ENCODE results near the gene B4GALT7.

Gene B4GALT7

GRCh38 chr5:177595026-177595585 lies 4.8 kb upstream of the B4GALT7 start:
- no peak overlapping the region for H3K4me3 ChIP-seq (ENCODE audit: low read length)
- H3K27ac ChIP-seq (ENCODE audit: low read length): no peak overlapping the region
- H3K36me3 ChIP-seq (ENCODE audit: control insufficient read depth, low read depth, low read length): peaks cover 35% of the 10 kb centered on the region
- H3K27me3 ChIP-seq (ENCODE audit: control insufficient read depth, insufficient read depth, low read length): peaks cover 16% of the 10 kb centered on the region
- H3K9me3 ChIP-seq (ENCODE audit: control insufficient read depth, low read depth, low read length): no peaks in the 10 kb centered on the region
- H3K9ac ChIP-seq (ENCODE audit: low read length): no peak overlapping the region
- no peaks in the 10 kb centered on the region for H3K4me1 ChIP-seq (ENCODE audit: control insufficient read depth, low read depth, low read length)

- Histone ChIP-seq H3K9me3 (ENCODE audit: control insufficient read depth, low read depth, low read length) (no peaks in the 10 kb centered on the region), H3K9ac (ENCODE audit: low read length) (no peak overlapping the region), H3K27ac (ENCODE audit: low read length) (no peak overlapping the region), H3K4me3 (ENCODE audit: low read length) (no peak overlapping the region), H3K27me3 (ENCODE audit: control insufficient read depth, insufficient read depth, low read length) (peaks cover 12% of the 10 kb centered on the region), H3K4me1 (ENCODE audit: control insufficient read depth, low read depth, low read length) (peaks cover 3% of the 10 kb centered on the region), H3K36me3 (ENCODE audit: control insufficient read depth, low read depth, low read length) (peaks cover 35% of the 10 kb centered on the region)
Observed at GRCh38 chr5:177595991-177596774, 3.7 kb upstream of the B4GALT7 start.

DNA sequence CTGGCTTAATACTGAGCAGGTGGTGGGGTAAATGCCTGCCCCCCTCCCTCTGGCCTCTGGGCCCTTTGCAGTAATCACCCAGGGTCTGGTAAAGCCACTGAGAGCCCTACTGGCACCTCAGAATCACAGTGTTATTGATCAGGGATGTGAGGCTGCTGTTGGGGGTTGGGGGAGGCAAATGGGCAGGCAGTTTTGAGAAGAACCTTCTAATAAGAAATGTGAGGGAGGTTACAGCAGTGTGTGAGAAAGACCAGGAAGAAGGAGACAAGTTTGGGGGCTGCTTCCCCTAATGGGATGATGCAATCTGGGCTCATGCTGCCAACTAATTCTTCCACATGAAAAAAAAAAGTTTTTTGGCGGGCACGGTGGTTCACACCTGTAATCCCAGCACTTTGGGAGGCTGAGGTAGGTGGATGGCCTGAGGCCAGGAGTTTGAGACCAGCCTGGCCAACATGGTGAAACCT lies 3.1 kb upstream of the B4GALT7 start:
- peaks cover 3% of the 10 kb centered on the region for H3K4me1 ChIP-seq (ENCODE audit: control insufficient read depth, low read depth, low read length)
- H3K27ac ChIP-seq (ENCODE audit: low read length): no peak overlapping the region
- no peak overlapping the region for H3K4me3 ChIP-seq (ENCODE audit: low read length)
- H3K9ac ChIP-seq (ENCODE audit: low read length): no peak overlapping the region
- peaks cover 12% of the 10 kb centered on the region for H3K27me3 ChIP-seq (ENCODE audit: control insufficient read depth, insufficient read depth, low read length)
- H3K9me3 ChIP-seq (ENCODE audit: control insufficient read depth, low read depth, low read length): no peaks in the 10 kb centered on the region
- peaks cover 35% of the 10 kb centered on the region for H3K36me3 ChIP-seq (ENCODE audit: control insufficient read depth, low read depth, low read length)

GRCh38 chr5:177598477-177598876 lies 1.5 kb upstream of the B4GALT7 start:
- peaks cover 34% of the 10 kb centered on the region for H3K36me3 ChIP-seq (ENCODE audit: control insufficient read depth, low read depth, low read length)
- no peak overlapping the region for H3K4me3 ChIP-seq (ENCODE audit: low read length)
- H3K4me1 ChIP-seq (ENCODE audit: control insufficient read depth, low read depth, low read length): peaks cover 3% of the 10 kb centered on the region
- H3K27ac ChIP-seq (ENCODE audit: low read length): no peak overlapping the region
- H3K27me3 ChIP-seq (ENCODE audit: control insufficient read depth, insufficient read depth, low read length): peaks cover 12% of the 10 kb centered on the region
- H3K9me3 ChIP-seq (ENCODE audit: control insufficient read depth, low read depth, low read length): no peaks in the 10 kb centered on the region
- no peak overlapping the region for H3K9ac ChIP-seq (ENCODE audit: low read length)

DNA sequence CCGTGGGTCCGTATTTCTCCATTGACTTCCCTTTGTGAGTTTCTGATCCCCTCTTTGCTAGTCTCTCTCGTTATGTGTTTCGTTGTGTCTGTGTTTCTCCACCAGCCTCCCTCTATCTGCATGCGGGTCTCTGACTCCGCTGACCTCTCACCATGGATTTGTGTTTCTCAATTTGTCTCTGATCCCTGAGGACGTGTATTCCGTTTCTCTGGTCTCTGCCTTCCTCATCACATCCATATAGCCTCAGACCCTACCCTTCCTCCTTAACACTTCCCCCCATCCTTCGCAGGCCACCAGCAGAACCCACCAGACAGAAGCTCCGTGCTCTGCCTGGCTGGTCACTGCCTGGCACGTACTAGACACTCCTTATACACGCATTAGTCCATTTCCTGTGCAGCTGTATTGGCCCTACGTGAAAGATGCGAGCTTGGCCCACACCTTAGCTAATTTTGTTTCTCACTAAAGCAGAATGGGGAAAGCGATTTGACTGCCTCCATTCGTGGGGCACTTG lies 631 bp downstream of the B4GALT7 start:
- peak overlapping the region; percentile 84 for H3K4me3 ChIP-seq (ENCODE audit: low read length)
- peaks cover 12% of the 10 kb centered on the region for H3K27me3 ChIP-seq (ENCODE audit: control insufficient read depth, insufficient read depth, low read length)
- H3K4me1 ChIP-seq (ENCODE audit: control insufficient read depth, low read depth, low read length): peaks cover 3% of the 10 kb centered on the region
- H3K9me3 ChIP-seq (ENCODE audit: control insufficient read depth, low read depth, low read length): no peaks in the 10 kb centered on the region
- peaks cover 13% of the 10 kb centered on the region for H3K36me3 ChIP-seq (ENCODE audit: control insufficient read depth, low read depth, low read length)
- no peak overlapping the region for H3K27ac ChIP-seq (ENCODE audit: low read length)
- peak overlapping the region; percentile 83 for H3K9ac ChIP-seq (ENCODE audit: low read length)

- H3K27me3 ChIP-seq (ENCODE audit: control insufficient read depth, insufficient read depth, low read length): peaks cover 12% of the 10 kb centered on the region
- H3K9ac ChIP-seq (ENCODE audit: low read length): no peak overlapping the region
- H3K27ac ChIP-seq (ENCODE audit: low read length): no peak overlapping the region
- H3K4me3 ChIP-seq (ENCODE audit: low read length): peak overlapping the region; percentile 84
- peaks cover 7% of the 10 kb centered on the region for H3K36me3 ChIP-seq (ENCODE audit: control insufficient read depth, low read depth, low read length)
- peaks cover 3% of the 10 kb centered on the region for H3K4me1 ChIP-seq (ENCODE audit: control insufficient read depth, low read depth, low read length)
- H3K9me3 ChIP-seq (ENCODE audit: control insufficient read depth, low read depth, low read length): no peaks in the 10 kb centered on the region
Observed at GRCh38 chr5:177601126-177601525, 1.2 kb downstream of the B4GALT7 start.

- no peak overlapping the region for H3K27ac ChIP-seq (ENCODE audit: low read length)
- H3K36me3 ChIP-seq (ENCODE audit: control insufficient read depth, low read depth, low read length): peaks cover under 1% of the 10 kb centered on the region
- no peak overlapping the region for H3K9ac ChIP-seq (ENCODE audit: low read length)
- H3K4me1 ChIP-seq (ENCODE audit: control insufficient read depth, low read depth, low read length): peaks cover 3% of the 10 kb centered on the region
- H3K9me3 ChIP-seq (ENCODE audit: control insufficient read depth, low read depth, low read length): no peaks in the 10 kb centered on the region
- peaks cover 12% of the 10 kb centered on the region for H3K27me3 ChIP-seq (ENCODE audit: control insufficient read depth, insufficient read depth, low read length)
- no peak overlapping the region for H3K4me3 ChIP-seq (ENCODE audit: low read length)
Observed at GRCh38 chr5:177601577-177602457, 1.9 kb downstream of the B4GALT7 start.

DNA sequence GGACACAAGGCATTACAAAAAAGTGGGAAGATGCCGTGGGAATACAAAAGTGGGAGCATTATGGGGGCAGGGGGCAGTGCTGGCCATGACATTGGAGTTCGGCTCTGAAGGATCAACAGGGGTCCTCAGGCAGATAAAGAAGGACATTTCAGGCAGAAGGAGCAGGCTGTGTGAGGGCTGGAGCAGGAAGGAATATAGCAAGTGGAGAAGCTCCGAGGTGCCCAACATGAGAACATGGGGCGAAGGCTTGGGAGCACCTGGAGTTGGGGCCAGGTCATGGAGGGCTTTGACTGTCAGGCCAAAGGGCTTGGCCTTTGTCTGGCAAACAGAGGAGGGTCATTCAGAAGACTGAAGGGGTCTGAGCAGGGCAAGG lies 2.5 kb downstream of the B4GALT7 start:
- Histone ChIP-seq H3K9ac (ENCODE audit: low read length) (no peak overlapping the region), H3K27ac (ENCODE audit: low read length) (no peak overlapping the region), H3K9me3 (ENCODE audit: control insufficient read depth, low read depth, low read length) (no peaks in the 10 kb centered on the region), H3K27me3 (ENCODE audit: control insufficient read depth, insufficient read depth, low read length) (peaks cover 12% of the 10 kb centered on the region), H3K4me3 (ENCODE audit: low read length) (no peak overlapping the region), H3K4me1 (ENCODE audit: control insufficient read depth, low read depth, low read length) (peaks cover 3% of the 10 kb centered on the region), H3K36me3 (ENCODE audit: control insufficient read depth, low read depth, low read length) (no peaks in the 10 kb centered on the region)

DNA sequence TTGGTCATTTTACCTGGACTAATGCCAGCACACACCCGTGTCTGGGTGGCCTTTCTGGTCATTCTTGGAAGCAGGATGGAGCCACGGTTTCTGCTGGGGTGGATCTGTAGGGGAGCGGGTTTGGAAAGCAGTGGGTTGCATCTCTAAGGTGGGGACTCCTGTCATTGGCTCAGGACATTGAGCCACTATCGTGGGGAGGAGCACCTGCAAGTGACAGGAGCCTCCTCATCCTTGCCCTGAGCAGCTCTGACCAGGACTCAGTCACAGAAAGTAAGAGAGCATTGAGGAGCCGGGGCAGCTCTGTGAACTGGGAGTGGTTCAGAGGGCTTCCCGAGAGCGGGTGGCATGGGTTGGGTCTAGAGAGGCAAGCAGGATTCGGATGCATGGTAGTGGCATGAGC lies 3.7 kb downstream of the B4GALT7 start:
- Histone ChIP-seq H3K27ac (ENCODE audit: low read length) (no peak overlapping the region), H3K9me3 (ENCODE audit: control insufficient read depth, low read depth, low read length) (no peaks in the 10 kb centered on the region), H3K36me3 (ENCODE audit: control insufficient read depth, low read depth, low read length) (no peaks in the 10 kb centered on the region), H3K27me3 (ENCODE audit: control insufficient read depth, insufficient read depth, low read length) (peaks cover 8% of the 10 kb centered on the region), H3K9ac (ENCODE audit: low read length) (no peak overlapping the region), H3K4me1 (ENCODE audit: control insufficient read depth, low read depth, low read length) (peaks cover 11% of the 10 kb centered on the region), H3K4me3 (ENCODE audit: low read length) (no peak overlapping the region)

- no peaks in the 10 kb centered on the region for H3K36me3 ChIP-seq (ENCODE audit: control insufficient read depth, low read depth, low read length)
- H3K27me3 ChIP-seq (ENCODE audit: control insufficient read depth, insufficient read depth, low read length): peaks cover 7% of the 10 kb centered on the region
- H3K9me3 ChIP-seq (ENCODE audit: control insufficient read depth, low read depth, low read length): no peaks in the 10 kb centered on the region
- H3K9ac ChIP-seq (ENCODE audit: low read length): no peak overlapping the region
- H3K27ac ChIP-seq (ENCODE audit: low read length): no peak overlapping the region
- H3K4me1 ChIP-seq (ENCODE audit: control insufficient read depth, low read depth, low read length): peaks cover 11% of the 10 kb centered on the region
- no peak overlapping the region for H3K4me3 ChIP-seq (ENCODE audit: low read length)
Observed at GRCh38 chr5:177604116-177604521, 4.2 kb downstream of the B4GALT7 start.

DNA sequence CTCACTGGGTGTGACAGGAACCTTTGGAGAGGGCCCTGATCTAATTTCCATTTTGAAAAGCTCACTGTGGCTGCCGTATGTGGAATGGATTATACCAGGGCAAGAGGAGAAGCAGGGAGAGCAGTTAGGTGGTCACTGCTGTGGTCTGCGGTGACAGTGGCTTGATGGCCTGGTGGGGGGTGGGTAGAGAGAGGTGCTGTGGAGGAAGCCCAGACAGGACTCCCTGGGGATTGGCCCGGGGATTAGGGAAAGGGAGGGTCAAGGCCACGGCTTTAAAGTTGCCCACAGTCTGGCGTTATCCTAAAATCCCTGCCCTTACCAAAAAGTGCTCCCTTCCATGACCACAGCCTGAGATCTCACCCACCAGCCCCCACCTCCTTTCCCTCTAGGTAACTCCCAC lies 4.7 kb downstream of the B4GALT7 start:
- Histone ChIP-seq H3K27ac (ENCODE audit: low read length) (no peak overlapping the region), H3K9ac (ENCODE audit: low read length) (no peak overlapping the region), H3K4me3 (ENCODE audit: low read length) (no peak overlapping the region), H3K4me1 (ENCODE audit: control insufficient read depth, low read depth, low read length) (peaks cover 11% of the 10 kb centered on the region), H3K9me3 (ENCODE audit: control insufficient read depth, low read depth, low read length) (no peaks in the 10 kb centered on the region), H3K36me3 (ENCODE audit: control insufficient read depth, low read depth, low read length) (no peaks in the 10 kb centered on the region), H3K27me3 (ENCODE audit: control insufficient read depth, insufficient read depth, low read length) (peaks cover 7% of the 10 kb centered on the region)

All from iPS-18a (cell line).